CD4-positive, alpha-beta T cell treated with Interferon alpha-2 for 1 hour (primary cell): ENCODE results near the gene WDR72.

ENCODE experiments used
- DNase-seq, 2 donors: peaks; one replicate each; pipeline ENCODE4 v3.0.0-alpha.2; 2020 to 2022

Gene WDR72

GRCh38 chr15:53527996-53528395 lies 231.5 kb downstream of the WDR72 start:
- no peak for DNase-seq

GRCh38 chr15:53525894-53526293 lies 233.6 kb downstream of the WDR72 start:
- no peak for DNase-seq

GRCh38 chr15:53522991-53523390 lies 236.5 kb downstream of the WDR72 start:
- no peak for DNase-seq

GRCh38 chr15:53520996-53521395 lies 238.5 kb downstream of the WDR72 start:
- no peak for DNase-seq

GRCh38 chr15:53513431-53513830 lies 246.0 kb downstream of the WDR72 start:
- no peak for DNase-seq

- no peak for DNase-seq
These were observed 247.4 kb downstream of the WDR72 start for GRCh38 chr15:53512029-53512428.

GRCh38 chr15:53511175-53511574 lies 248.3 kb downstream of the WDR72 start:
- no peak for DNase-seq

- DNase-seq: no peak
These were observed 253.1 kb downstream of the WDR72 start for GRCh38 chr15:53506370-53506769.

- no peak for DNase-seq
These were observed 260.5 kb downstream of the WDR72 start for GRCh38 chr15:53498996-53499395.

GRCh38 chr15:53490341-53490740 lies 269.1 kb downstream of the WDR72 start:
- DNase-seq: no peak

GRCh38 chr15:53482055-53482454 lies 277.4 kb downstream of the WDR72 start:
- no peak for DNase-seq

GRCh38 chr15:53477981-53478766 lies 281.3 kb downstream of the WDR72 start:
- DNase-seq: no peak

- DNase-seq: no peak
These were observed 285.6 kb downstream of the WDR72 start for GRCh38 chr15:53473886-53474285.

GRCh38 chr15:53473435-53473834 lies 286.0 kb downstream of the WDR72 start:
- DNase-seq: no peak

GRCh38 chr15:53472883-53473282 lies 286.6 kb downstream of the WDR72 start:
- no peak for DNase-seq

- no peak for DNase-seq
These were observed 287.3 kb downstream of the WDR72 start for GRCh38 chr15:53472210-53472609.

GRCh38 chr15:53470743-53471142 lies 288.7 kb downstream of the WDR72 start:
- DNase-seq: no peak

- DNase-seq: no peak
These were observed 290.0 kb downstream of the WDR72 start for GRCh38 chr15:53469422-53469821.
